ENCODE data around the gene BDH1. TPM values are rescaled to one million over a fixed set of nuclear protein-coding genes. Genes with fewer than 3 reads are reported as not detected.

Gene BDH1
- polyA plus RNA-seq, 1 of the 3 experiments (the other 2 are of a cell fraction): 19.8 TPM

- TF ChIP-seq USF1 (IDR thresholded peaks at IDR 0.05; ENCODE audit: borderline replicate concordance, low read depth) (no peak), USF2 (IDR thresholded peaks at IDR 0.05; ENCODE audit: borderline replicate concordance, low read depth, low read length) (no peak)
Observed at GRCh38 chr3:197580253-197580691, 24.5 kb upstream of the BDH1 start (continued).

- no peak overlapping the region for H2AFZ ChIP-seq (ENCODE audit: low read depth)
- H3K27ac ChIP-seq (ENCODE audit: low read depth in 2 of 2, low read length in 1 of 2): no peak overlapping the region
- WGBS (ENCODE audit: low lambda C conversion rate): 55% methylated on average over 6 of the region's 6 CpGs
- H3K79me2 ChIP-seq (ENCODE audit: insufficient read depth): no peaks in the 10 kb centered on the region
- ChIA-PET POLR2A (no interaction called here), CTCF (interaction anchor here (0.7 to 2.2 kb wide), 4 partner anchors 10 to 23 kb away, joined by 3 to 13 read pairs (median 4); no protein-coding TSS in a partner anchor)
- TF ChIP-seq USF2 (IDR thresholded peaks at IDR 0.05; ENCODE audit: borderline replicate concordance, low read depth, low read length) (no peak), REST (IDR thresholded peaks at IDR 0.05; ENCODE audit: low read depth, low read length) (no peak), NFIC (IDR thresholded peaks at IDR 0.05; ENCODE audit: borderline replicate concordance) (no peak), USF1 (IDR thresholded peaks at IDR 0.05; ENCODE audit: borderline replicate concordance, low read depth) (no peak), POLR2AphosphoS5 (IDR thresholded peaks at IDR 0.05; ENCODE audit: low read depth, low read length) (no peak), RXRA (IDR thresholded peaks at IDR 0.05; ENCODE audit: borderline replicate concordance, low read depth) (no peak)
- H3K9me3 ChIP-seq: 0 out of 2 replicates have a peak, but pooled peaks cover 4% of the 10 kb centered on the region
- no peaks in the 10 kb centered on the region for H3F3A ChIP-seq (replicated peaks; ENCODE audit: insufficient read depth)
- no peaks in the 10 kb centered on the region; a peak in 1 of 4 replicates for H3K4me1 ChIP-seq (ENCODE audit: control insufficient read depth in 1 of 2, insufficient read depth in 2 of 2, low read depth in 1 of 2, low read length in 1 of 2)
- H3K9me2 ChIP-seq: no peaks in the 10 kb centered on the region
- H3K27me3 ChIP-seq (ENCODE audit: insufficient read depth): no peaks in the 10 kb centered on the region; the same call in 1 of the 2 replicates
- no peak overlapping the region for H3K4me3 ChIP-seq (ENCODE audit: low read depth in 2 of 2, low read length in 1 of 2)
- no peaks in the 10 kb centered on the region for H3K36me3 ChIP-seq (replicated peaks in 1 of 2; ENCODE audit: control insufficient read depth in 1 of 2, insufficient read depth in 2 of 2, low read length in 1 of 2)
- H4K20me1 ChIP-seq (ENCODE audit: insufficient read depth): no peaks in the 10 kb centered on the region
- no peak for DNase-seq
- H3K4me2 ChIP-seq: no peak overlapping the region
- no peak overlapping the region for H3K9ac ChIP-seq
Observed at GRCh38 chr3:197578376-197578775, 22.6 kb upstream of the BDH1 start.

Data from SK-N-SH (cell line).